ENCODE results near the gene GNAZ. TPM values are rescaled to one million over a fixed set of nuclear protein-coding genes. Genes with fewer than 3 reads are reported as not detected.

Gene GNAZ
- total and polyA plus RNA-seq, 4 donors = 0.21 to 2.2 (median 0.38) TPM

GRCh38 chr22:23125512-23126103 is 55.3 kb downstream of the GNAZ start (continued):
- no peak for TF ChIP-seq CTCF (IDR thresholded peaks at IDR 0.05; ENCODE audit: low read depth, low read length, missing input control)

- Histone ChIP-seq H3K9me3 (ENCODE audit: control insufficient read depth in 4 of 4, low read length in 3 of 4) (no peaks in the 10 kb centered on the region), H3K9ac (ENCODE audit: low read depth in 1 of 2, low read length in 2 of 2) (no peak overlapping the region), H3K36me3 (ENCODE audit: control insufficient read depth in 4 of 4, insufficient read depth in 3 of 4, low read depth in 1 of 4, low read length in 3 of 4) (no peaks in the 10 kb centered on the region), H3K27ac (ENCODE audit: low read depth in 1 of 2, low read length in 2 of 2) (no peak overlapping the region), H3K4me3 (ENCODE audit: low read depth in 1 of 3, low read length in 3 of 3) (no peak overlapping the region), H3K4me1 (ENCODE audit: control insufficient read depth in 4 of 4, insufficient read depth in 4 of 4, low read length in 3 of 4) (peaks cover 0 to 4% (median 0%) of the 10 kb centered on the region in 4 donors), H3K27me3 (ENCODE audit: control insufficient read depth in 4 of 4, insufficient read depth in 4 of 4, low read length in 3 of 4) (no peaks in the 10 kb centered on the region)
- no peak for TF ChIP-seq ATF3 (IDR thresholded peaks at IDR 0.05)
- no peak for TF ChIP-seq HNF4G (IDR thresholded peaks at IDR 0.05)
- no peak for TF ChIP-seq HNF4A (conservative IDR thresholded peaks at IDR 0.05)
- TF ChIP-seq NR2F2 (IDR thresholded peaks at IDR 0.05) = no peak
- no peak for TF ChIP-seq TAF1 (conservative IDR thresholded peaks at IDR 0.05)
- TF ChIP-seq FOXA2 (IDR thresholded peaks at IDR 0.05) = no peak
- TF ChIP-seq RAD21 (IDR thresholded peaks at IDR 0.05) = no peak
- no peak for TF ChIP-seq ZBTB33 (IDR thresholded peaks at IDR 0.05)
- DNase-seq (ENCODE audit: low spot score) = no peak
- WGBS = 89% methylated on average over 14 of the region's 14 CpGs
These were observed 56.1 kb downstream of the GNAZ start for GRCh38 chr22:23126165-23127054.

GRCh38 chr22:23127055-23127756 is 56.9 kb downstream of the GNAZ start:
- WGBS = 93% methylated on average over 7 of the region's 7 CpGs
- Histone ChIP-seq H3K4me1 (ENCODE audit: control insufficient read depth in 4 of 4, insufficient read depth in 4 of 4, low read length in 3 of 4) (peaks cover 0 to 4% (median 0%) of the 10 kb centered on the region in 4 donors), H3K9ac (ENCODE audit: low read depth in 1 of 2, low read length in 2 of 2) (no peak overlapping the region), H3K27ac (ENCODE audit: low read depth in 1 of 2, low read length in 2 of 2) (no peak overlapping the region), H3K4me3 (ENCODE audit: low read depth in 1 of 3, low read length in 3 of 3) (no peak overlapping the region), H3K36me3 (ENCODE audit: control insufficient read depth in 4 of 4, insufficient read depth in 3 of 4, low read depth in 1 of 4, low read length in 3 of 4) (no peaks in the 10 kb centered on the region), H3K9me3 (ENCODE audit: control insufficient read depth in 4 of 4, low read length in 3 of 4) (no peaks in the 10 kb centered on the region), H3K27me3 (ENCODE audit: control insufficient read depth in 4 of 4, insufficient read depth in 4 of 4, low read length in 3 of 4) (no peaks in the 10 kb centered on the region)
- TF ChIP-seq TAF1 (conservative IDR thresholded peaks at IDR 0.05) (no peak), CTCF (IDR thresholded peaks at IDR 0.05; ENCODE audit: low read depth, low read length, missing input control) (no peak), ATF3 (IDR thresholded peaks at IDR 0.05) (no peak), EGR1 (IDR thresholded peaks at IDR 0.05; ENCODE audit: low read depth in 2 of 2) (no peak), GABPA (IDR thresholded peaks at IDR 0.05 in 1 of 2, conservative IDR thresholded peaks at IDR 0.05 in 1 of 2) (no peak), HNF4G (IDR thresholded peaks at IDR 0.05) (no peak), RXRA (IDR thresholded peaks at IDR 0.05) (no peak), SP1 (IDR thresholded peaks at IDR 0.05) (no peak), JUND (IDR thresholded peaks at IDR 0.05) (no peak), FOXA1 (IDR thresholded peaks at IDR 0.05) (no peak), HNF4A (conservative IDR thresholded peaks at IDR 0.05) (no peak), FOXA2 (IDR thresholded peaks at IDR 0.05) (no peak), ZBTB33 (IDR thresholded peaks at IDR 0.05) (no peak), YY1 (IDR thresholded peaks at IDR 0.05) (no peak), NR2F2 (IDR thresholded peaks at IDR 0.05) (no peak), RAD21 (IDR thresholded peaks at IDR 0.05) (no peak)
- no peak for DNase-seq (ENCODE audit: low spot score)
